MG63 (cell line): ENCODE results near the gene ELL. TPM values are rescaled to one million over a fixed set of nuclear protein-coding genes. Genes with fewer than 3 reads are reported as not detected.

Experiments used
- DNase-seq: peaks from one replicate; pipeline ENCODE4 v3.0.0-alpha.2; 2020
- H3K27me3 ChIP-seq: fragments of 250-450 bp; sonication (Bioruptor Pico); 2 replicates; pipeline ENCODE4 v1.5.1; 2020; ENCODE audit warnings: mild to moderate bottlenecking, moderate library complexity
- H3K36me3 ChIP-seq: fragments of 250-450 bp; sonication (Bioruptor Pico); 2 replicates; pipeline ENCODE4 v1.5.1; 2020; ENCODE audit warnings: mild to moderate bottlenecking, moderate library complexity
- H3K4me3 ChIP-seq: fragments of 250-450 bp; sonication (Bioruptor Pico); 2 replicates; pipeline ENCODE4 v1.5.1; 2020; ENCODE audit warnings: mild to moderate bottlenecking, moderate library complexity
- H3K9me3 ChIP-seq: fragments of 250-450 bp; sonication (Bioruptor Pico); 2 replicates; pipeline ENCODE4 v1.5.1; 2020; ENCODE audit warnings: mild to moderate bottlenecking, moderate library complexity
- total RNA-seq: library from RNA; depleted of rRNA; stranded (reverse); fragments of >200 nt; shearing (Covaris generic); gene quantifications from 2 replicates; pipeline ENCODE4 v1.2.3, GENCODE V29; 2014; ENCODE audit warnings: low replicate concordance

The ELL gene
- total RNA-seq, 1 experiment from 2014 or later: 22.1 TPM

GRCh38 chr19:18428787-18429674, 92.8 kb downstream of the ELL start:
- Histone ChIP-seq H3K9me3 (no peaks in the 10 kb centered on the region), H3K36me3 (peaks cover 56% of the 10 kb centered on the region), H3K4me3 (no peak overlapping the region), H3K27me3 (no peaks in the 10 kb centered on the region)
- DNase-seq: no peak

GRCh38 chr19:18428173-18428786, 93.6 kb downstream of the ELL start:
- no peaks in the 10 kb centered on the region for H3K9me3 ChIP-seq
- no peaks in the 10 kb centered on the region for H3K27me3 ChIP-seq
- no peak overlapping the region for H3K4me3 ChIP-seq
- H3K36me3 ChIP-seq: peaks cover 63% of the 10 kb centered on the region
- DNase-seq: no peak

GRCh38 chr19:18427743-18428113, 94.1 kb downstream of the ELL start:
- no peaks in the 10 kb centered on the region for H3K9me3 ChIP-seq
- H3K27me3 ChIP-seq: no peaks in the 10 kb centered on the region
- DNase-seq: no peak
- H3K4me3 ChIP-seq: no peak overlapping the region
- peaks cover 64% of the 10 kb centered on the region for H3K36me3 ChIP-seq

- H3K27me3 ChIP-seq: no peaks in the 10 kb centered on the region
- peaks cover 67% of the 10 kb centered on the region for H3K36me3 ChIP-seq
- DNase-seq: no peak
- no peak overlapping the region for H3K4me3 ChIP-seq
- no peaks in the 10 kb centered on the region for H3K9me3 ChIP-seq
Measured at GRCh38 chr19:18427080-18427742, 94.7 kb downstream of the ELL start.

- DNase-seq: no peak
- H3K9me3 ChIP-seq: no peaks in the 10 kb centered on the region
- no peaks in the 10 kb centered on the region for H3K27me3 ChIP-seq
- peaks cover 67% of the 10 kb centered on the region for H3K36me3 ChIP-seq
- no peak overlapping the region for H3K4me3 ChIP-seq
Measured at GRCh38 chr19:18426416-18426767, 95.5 kb downstream of the ELL start.

GRCh38 chr19:18425515-18426415, 96.1 kb downstream of the ELL start:
- Histone ChIP-seq H3K27me3 (no peaks in the 10 kb centered on the region), H3K4me3 (no peak overlapping the region), H3K9me3 (no peaks in the 10 kb centered on the region), H3K36me3 (peaks cover 68% of the 10 kb centered on the region)
- DNase-seq: peak; percentile 83

GRCh38 chr19:18424890-18425514, 96.9 kb downstream of the ELL start:
- Histone ChIP-seq H3K36me3 (peaks cover 66% of the 10 kb centered on the region), H3K4me3 (no peak overlapping the region), H3K9me3 (no peaks in the 10 kb centered on the region), H3K27me3 (no peaks in the 10 kb centered on the region)
- no peak for DNase-seq

- no peak overlapping the region for H3K4me3 ChIP-seq
- no peak for DNase-seq
- H3K9me3 ChIP-seq: no peaks in the 10 kb centered on the region
Measured at GRCh38 chr19:18424122-18424889, 97.6 kb downstream of the ELL start.

GRCh38 chr19:18423258-18424020, 98.4 kb downstream of the ELL start:
- no peak overlapping the region for H3K4me3 ChIP-seq
- no peaks in the 10 kb centered on the region for H3K27me3 ChIP-seq
- no peak for DNase-seq
- H3K36me3 ChIP-seq: peaks cover 55% of the 10 kb centered on the region
- H3K9me3 ChIP-seq: no peaks in the 10 kb centered on the region

More at GRCh38 chr19:18424122-18424889, 97.6 kb downstream of the ELL start:
- peaks cover 61% of the 10 kb centered on the region for H3K36me3 ChIP-seq
- no peaks in the 10 kb centered on the region for H3K27me3 ChIP-seq

GRCh38 chr19:18422530-18423191, 99.2 kb downstream of the ELL start:
- Histone ChIP-seq H3K36me3 (peaks cover 50% of the 10 kb centered on the region), H3K9me3 (no peaks in the 10 kb centered on the region), H3K4me3 (no peak overlapping the region), H3K27me3 (no peaks in the 10 kb centered on the region)
- DNase-seq: no peak

- Histone ChIP-seq H3K27me3 (no peaks in the 10 kb centered on the region), H3K9me3 (no peaks in the 10 kb centered on the region), H3K36me3 (peaks cover 38% of the 10 kb centered on the region), H3K4me3 (peak overlapping the region; percentile 77)
- DNase-seq: no peak
Measured at GRCh38 chr19:18421371-18421959, 100.4 kb downstream of the ELL start.

- Histone ChIP-seq H3K27me3 (no peaks in the 10 kb centered on the region), H3K4me3 (peak overlapping the region; percentile 77), H3K9me3 (no peaks in the 10 kb centered on the region), H3K36me3 (peaks cover 35% of the 10 kb centered on the region)
- DNase-seq: no peak
Measured at GRCh38 chr19:18420930-18421329, 100.9 kb downstream of the ELL start.

- Histone ChIP-seq H3K36me3 (peaks cover 32% of the 10 kb centered on the region), H3K27me3 (no peaks in the 10 kb centered on the region), H3K9me3 (no peaks in the 10 kb centered on the region), H3K4me3 (peak overlapping the region; percentile 77)
- DNase-seq: peak; percentile 64
Measured at GRCh38 chr19:18419699-18420460, 102.0 kb downstream of the ELL start.
